HFF-Myc (cell line): ENCODE results near the gene GSC2.

Experiments used
- DNase-seq: peaks from one replicate; pipeline ENCODE4 v3.0.0-alpha.2; 2011; ENCODE audit warnings: low read depth; ENCODE audit errors: extremely low read depth
- H3K4me3 ChIP-seq: replicated peaks from 2 replicates; pipeline ENCODE4 v1.5.1; 2011; ENCODE audit warnings: low read depth, mild to moderate bottlenecking, control low read depth, low read length
- CTCF ChIP-seq: IDR thresholded peaks from 2 replicates; pipeline ENCODE4 v1.5.1; 2012; ENCODE audit warnings: mild to moderate bottlenecking, low read depth, low read length, control low read depth; ENCODE audit errors: missing control alignments

The GSC2 gene

DNA sequence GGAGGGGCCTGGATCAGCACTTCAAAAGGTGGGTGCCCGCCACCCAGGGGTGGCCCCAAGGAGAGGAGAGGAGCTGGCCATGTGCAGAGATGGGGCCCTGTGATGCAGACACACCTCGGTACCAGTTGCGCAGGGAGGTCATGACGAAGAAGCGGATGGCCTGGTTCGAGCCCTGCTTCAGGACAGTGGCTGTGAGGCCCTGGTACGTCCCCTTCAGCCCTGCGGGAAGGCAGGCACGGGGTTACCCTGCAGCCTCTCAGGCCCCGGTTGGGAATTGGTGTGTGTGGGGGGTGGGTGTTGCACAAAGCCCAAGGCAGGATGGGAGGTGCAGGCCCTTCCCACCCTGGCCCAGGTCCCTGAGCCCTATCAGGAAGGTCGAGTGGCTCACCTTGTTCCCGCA is 26.6 kb upstream of the GSC2 start:
- peak overlapping the region; percentile 71 for H3K4me3 ChIP-seq
- DNase-seq: no peak
- no peak for TF ChIP-seq CTCF

GRCh38 chr22:19176175-19176643 is 26.1 kb upstream of the GSC2 start:
- H3K4me3 ChIP-seq: peak overlapping the region; percentile 71; the same call in 1 of the 2 replicates
- no peak for TF ChIP-seq CTCF
- DNase-seq: no peak

- TF ChIP-seq CTCF: no peak
Observed at GRCh38 chr22:19175602-19176174, 25.6 kb upstream of the GSC2 start.

GRCh38 chr22:19175026-19175601 is 25.0 kb upstream of the GSC2 start:
- no peak for DNase-seq
- H3K4me3 ChIP-seq: no peak overlapping the region
- no peak for TF ChIP-seq CTCF

More at GRCh38 chr22:19175602-19176174, 25.6 kb upstream of the GSC2 start:
- no peak overlapping the region for H3K4me3 ChIP-seq
- no peak for DNase-seq

DNA sequence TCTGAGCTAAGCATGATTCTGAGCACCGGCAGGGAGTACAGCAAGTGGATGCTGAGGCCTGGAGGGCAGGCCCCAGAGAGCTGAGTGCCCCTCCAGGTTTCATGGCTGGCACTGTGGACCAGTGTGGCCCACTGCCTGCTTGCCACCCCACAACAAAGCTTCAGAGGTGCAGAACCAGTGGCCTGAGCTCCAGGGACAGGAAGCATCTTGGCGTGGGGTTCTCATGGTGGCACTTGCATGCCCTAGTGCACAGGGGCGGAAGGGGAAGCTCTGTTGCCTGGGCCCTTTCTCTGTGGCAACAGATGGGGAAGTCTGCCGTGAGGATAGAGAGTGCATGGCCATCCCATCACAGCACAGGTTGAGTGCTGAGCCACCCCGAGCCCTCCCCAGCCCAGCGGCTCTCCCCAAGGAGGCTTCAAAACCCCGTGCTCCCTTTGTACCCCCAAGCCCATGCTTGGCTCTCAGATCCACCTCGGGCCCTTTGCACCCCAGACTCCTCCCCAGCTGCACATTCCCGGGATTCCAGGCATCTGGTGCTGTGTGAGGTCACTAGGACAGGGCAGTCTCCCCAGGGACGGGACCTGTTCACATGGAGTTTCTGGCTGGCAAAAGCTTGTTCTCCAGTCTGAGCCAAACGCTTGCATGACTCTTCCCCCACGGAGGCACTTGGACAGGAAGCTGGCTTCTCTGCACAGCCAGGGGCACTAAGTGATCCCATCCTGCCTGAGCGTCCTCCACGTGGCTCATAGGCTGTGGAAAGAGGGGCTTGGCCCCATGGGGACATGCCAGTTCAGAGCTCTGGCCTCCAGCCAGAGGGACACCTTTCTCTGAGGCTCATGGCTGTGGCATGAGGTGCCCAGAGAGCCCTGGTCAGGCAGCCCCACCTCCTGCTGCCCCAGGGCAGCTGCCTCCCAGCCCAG is 24.3 kb upstream of the GSC2 start:
- DNase-seq: peak; percentile 67
- peak overlapping the region; percentile 94 for H3K4me3 ChIP-seq
- TF ChIP-seq CTCF: no peak

DNA sequence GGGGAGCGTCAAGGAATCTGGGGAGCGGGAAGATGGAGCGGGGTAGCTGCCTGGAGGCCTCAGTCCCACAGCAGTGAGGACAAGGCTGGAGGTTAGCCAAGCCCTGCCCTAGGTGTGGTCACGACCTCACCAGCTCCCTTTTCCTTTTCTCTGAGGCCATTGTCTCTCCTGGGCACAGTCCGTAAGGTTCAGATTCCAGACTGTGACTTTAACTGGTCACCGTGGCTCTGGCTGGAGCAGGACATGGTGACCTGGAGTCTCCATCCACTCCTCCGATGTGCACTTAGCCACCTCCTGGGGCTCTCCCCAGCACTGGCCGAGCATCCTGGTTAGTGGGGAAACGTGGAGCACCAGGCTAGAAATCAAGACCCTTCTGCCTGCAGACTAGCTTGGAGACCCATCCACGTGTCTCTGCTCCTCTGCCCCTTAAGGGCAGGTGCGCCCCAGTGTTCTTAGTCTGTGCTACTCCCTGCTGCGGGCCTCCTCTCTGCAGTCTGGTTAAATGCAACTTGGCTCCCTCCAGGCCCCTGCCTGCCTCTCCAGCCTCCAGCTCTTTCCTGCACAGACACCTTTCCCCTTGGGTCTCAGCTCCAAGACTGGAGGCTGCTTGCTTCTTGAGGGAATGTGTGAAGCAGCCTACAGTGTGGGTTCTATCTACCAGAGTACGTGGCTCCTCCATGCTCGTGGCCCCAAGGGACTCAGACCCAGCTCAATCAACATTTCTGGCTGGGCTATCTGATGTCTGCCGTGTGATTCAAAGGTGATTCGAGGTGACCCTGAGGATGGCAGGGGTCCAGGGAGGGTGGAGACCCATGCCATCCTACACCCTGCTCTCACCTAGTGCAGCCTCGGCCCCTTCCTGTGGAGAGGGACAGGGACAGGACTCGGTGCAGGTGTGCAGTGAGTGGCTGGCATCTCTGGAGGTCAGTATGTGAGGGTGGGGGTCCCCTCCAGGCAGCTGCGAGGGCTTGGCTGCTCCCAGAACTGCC is 23.2 kb upstream of the GSC2 start:
- TF ChIP-seq CTCF: no peak
- no peak for DNase-seq
- peak overlapping the region; percentile 94 for H3K4me3 ChIP-seq
